Liver (tissue), 3 donors: ENCODE data around the gene TTC24.

ENCODE experiments used
- ATF3 ChIP-seq: IDR thresholded peaks from 2 replicates; pipeline ENCODE4 v1.6.1; 2016; ENCODE audit warnings: antibody characterized with exemption
- CTCF ChIP-seq: fragments of 150-350 bp; IDR thresholded peaks from 2 replicates; pipeline ENCODE4 v1.5.1; 2017; ENCODE audit warnings: improper control_type of control experiment, low read depth, low read length; ENCODE audit not compliant: missing input control
- EGR1 ChIP-seq, 2 donors: IDR thresholded peaks; 2 replicates each; pipeline ENCODE4 v1.6.1; 2016 to 2018; ENCODE audit warnings: antibody characterized with exemption in 2 of 2, low read depth in 2 of 2
- GABPA ChIP-seq, 2 donors: IDR thresholded peaks in 1 of 2; conservative IDR thresholded peaks in 1 of 2; 2 replicates each; pipeline ENCODE4 v1.6.1; 2016; ENCODE audit warnings: antibody characterized with exemption in 2 of 2, mild to moderate bottlenecking in 1 of 2, moderate library complexity in 1 of 2
- HNF4G ChIP-seq: IDR thresholded peaks from 2 replicates; pipeline ENCODE4 v1.6.1; 2016; ENCODE audit warnings: antibody characterized with exemption
- REST ChIP-seq: IDR thresholded peaks from 2 replicates; pipeline ENCODE4 v1.6.1; 2016; ENCODE audit warnings: antibody characterized with exemption, mild to moderate bottlenecking
- SP1 ChIP-seq: IDR thresholded peaks from 2 replicates; pipeline ENCODE4 v1.6.1; 2018; ENCODE audit warnings: antibody characterized with exemption, mild to moderate bottlenecking
- TAF1 ChIP-seq: conservative IDR thresholded peaks from 2 replicates; pipeline ENCODE4 v1.6.1; 2016; ENCODE audit warnings: antibody characterized with exemption, mild to moderate bottlenecking
- YY1 ChIP-seq: IDR thresholded peaks from 2 replicates; pipeline ENCODE4 v1.6.1; 2016; ENCODE audit warnings: antibody characterized with exemption, mild to moderate bottlenecking
- ZBTB33 ChIP-seq: IDR thresholded peaks from 2 replicates; pipeline ENCODE4 v1.6.1; 2016; ENCODE audit warnings: antibody characterized with exemption
- donor health status: healthy.
- donor health status: healthy.

GRCh38 chr1:156566436-156566835, 13.1 kb upstream of the TTC24 start:
- TF ChIP-seq TAF1 (no peak), CTCF (no peak), ZBTB33 (no peak), REST (no peak), YY1 (no peak), SP1 (no peak), HNF4G (no peak), EGR1 (IDR thresholded peaks at IDR 0.05; ENCODE audit: low read depth in 2 of 2) (no peak), GABPA (IDR thresholded peaks at IDR 0.05 in 1 of 2, conservative IDR thresholded peaks at IDR 0.05 in 1 of 2) (no peak), ATF3 (no peak)
